ENCODE data around the gene PLA2G2F.

The PLA2G2F gene

DNA sequence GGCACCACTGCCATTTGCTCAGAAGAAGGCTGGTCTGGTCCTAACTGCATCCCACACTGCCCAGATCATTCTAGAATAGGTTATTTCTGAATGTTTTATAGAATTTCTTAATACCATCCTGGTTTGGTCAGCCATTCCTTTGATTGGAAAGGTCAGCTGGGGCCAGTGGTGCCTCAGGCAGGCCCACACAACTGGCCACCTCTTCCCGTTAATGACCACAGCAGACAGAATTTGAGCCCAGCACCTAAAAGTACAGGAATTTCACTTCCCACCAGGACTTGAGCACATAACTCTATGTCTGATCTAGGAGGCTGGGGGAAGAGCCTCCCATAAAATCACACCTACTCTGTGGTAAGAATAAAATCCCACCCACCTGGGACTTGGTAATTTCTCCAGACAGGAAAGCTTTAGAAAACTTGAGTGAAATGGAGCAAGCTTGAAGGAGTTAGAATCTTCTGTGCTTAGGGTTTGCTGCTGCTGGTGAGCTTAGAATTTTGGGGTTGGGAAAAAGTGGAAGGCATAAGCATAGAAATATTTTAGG, 53.8 kb downstream of the PLA2G2F start:
- no peak for DNase-seq

DNA sequence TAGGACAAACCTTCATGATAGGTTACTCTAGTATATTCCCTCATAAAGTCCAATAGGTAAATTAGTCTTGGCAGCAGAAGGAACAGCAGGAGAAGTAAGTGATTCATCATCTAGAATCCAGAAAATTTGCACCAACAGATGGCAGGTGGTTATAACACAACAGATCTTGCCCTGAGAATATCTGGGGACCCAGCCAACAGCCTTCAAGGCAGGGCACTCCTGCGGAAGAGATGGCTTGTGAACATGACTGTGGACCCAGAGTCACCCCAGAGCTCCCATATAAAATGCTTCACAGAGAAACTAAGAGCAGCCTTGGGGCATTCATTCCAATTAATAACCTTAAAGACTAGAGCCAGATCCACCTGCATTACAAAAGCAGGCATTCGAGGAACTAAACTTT, 55.1 kb downstream of the PLA2G2F start:
- no peak for DNase-seq

DNA sequence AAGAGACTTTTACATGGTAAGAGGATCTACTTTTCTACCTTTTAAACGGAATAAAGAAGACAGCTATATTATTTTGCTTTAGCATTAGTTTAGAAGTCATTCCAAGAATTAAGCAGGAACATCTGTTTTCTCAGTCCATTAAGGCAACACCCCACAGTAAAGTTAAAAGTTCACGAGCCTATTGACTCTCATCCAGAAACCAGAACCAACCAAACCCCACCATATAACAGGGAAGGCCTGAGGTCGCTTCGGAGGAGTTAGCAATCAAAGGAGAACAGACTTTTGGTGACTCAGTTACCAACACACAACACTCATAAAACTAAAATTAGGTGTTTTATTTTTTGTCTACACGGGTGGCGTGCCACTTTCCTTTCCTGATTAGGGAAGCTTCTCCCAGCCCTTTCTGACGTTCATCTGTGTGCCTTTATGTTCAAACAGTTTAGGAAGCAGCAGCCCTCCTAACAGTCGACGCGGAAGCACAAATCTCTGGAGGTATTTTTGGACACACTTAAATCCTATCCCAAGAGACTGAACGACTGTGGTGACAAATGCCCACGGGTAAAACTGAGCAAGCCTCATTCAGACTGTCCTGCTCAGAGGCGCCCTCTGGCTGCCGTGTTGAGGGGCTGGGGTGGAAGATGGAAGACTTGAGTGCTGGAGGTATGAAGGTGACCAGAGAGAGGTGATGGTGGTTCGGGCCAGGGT, 55.8 kb downstream of the PLA2G2F start:
- peak; percentile 27 to 34 for DNase-seq

DNA sequence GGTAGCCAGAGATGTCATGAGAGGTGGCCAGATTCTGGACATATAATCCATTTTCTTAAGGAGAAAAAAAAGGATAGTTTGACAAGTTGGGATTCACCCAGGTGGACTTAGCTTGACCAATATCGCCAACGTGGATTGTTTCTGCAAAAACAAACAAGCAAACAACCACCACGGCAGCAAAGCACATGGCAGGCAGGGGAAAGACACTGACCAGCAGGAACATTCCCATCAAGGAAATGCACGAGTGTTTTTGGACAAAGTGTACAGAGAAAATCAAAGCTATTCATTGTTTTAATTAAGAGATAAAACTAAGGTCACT, 56.3 kb downstream of the PLA2G2F start:
- no peak for DNase-seq

DNA sequence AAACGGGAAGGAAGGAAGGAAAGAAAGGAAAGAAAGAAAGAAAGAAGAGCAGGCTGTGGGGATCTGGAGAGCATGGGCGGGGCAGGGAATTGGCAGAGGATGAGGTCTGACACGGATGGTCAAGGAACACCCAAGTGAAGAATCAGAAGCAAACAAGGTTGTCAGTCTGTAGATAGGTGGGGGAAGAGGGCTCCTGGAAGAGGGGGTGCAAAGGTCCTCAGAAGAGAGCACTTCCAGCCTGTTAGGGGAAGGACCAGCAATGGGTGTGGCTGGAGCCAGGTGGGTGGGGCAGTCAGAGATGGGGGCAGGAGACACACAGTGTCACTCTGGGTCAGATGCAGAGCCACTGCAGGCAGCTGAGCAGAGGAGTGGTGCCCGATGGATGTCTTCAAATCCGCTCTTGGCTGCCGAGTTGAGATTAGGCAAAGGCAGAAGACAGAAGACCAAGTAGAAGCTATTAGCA, 58.2 kb downstream of the PLA2G2F start:
- no peak for DNase-seq

DNA sequence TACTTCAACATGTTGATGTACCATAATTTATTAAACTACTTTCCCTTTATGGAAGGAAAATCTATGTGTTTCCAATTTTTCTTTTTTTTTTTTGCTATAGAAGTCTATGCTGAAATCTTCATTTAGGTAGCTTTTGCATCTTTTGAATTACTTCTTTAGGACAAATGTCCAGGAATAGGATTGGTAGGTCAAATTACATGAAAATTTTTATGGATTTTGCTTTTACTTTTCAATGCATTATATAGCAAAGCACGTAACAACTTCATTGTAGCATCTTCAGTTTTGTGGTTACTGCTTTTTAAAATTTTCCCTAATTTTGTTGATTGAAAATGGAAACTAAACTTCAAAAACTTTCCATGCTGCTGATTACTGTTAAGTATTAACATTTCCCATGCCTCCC, 59.2 kb downstream of the PLA2G2F start:
- DNase-seq, result no peak

DNA sequence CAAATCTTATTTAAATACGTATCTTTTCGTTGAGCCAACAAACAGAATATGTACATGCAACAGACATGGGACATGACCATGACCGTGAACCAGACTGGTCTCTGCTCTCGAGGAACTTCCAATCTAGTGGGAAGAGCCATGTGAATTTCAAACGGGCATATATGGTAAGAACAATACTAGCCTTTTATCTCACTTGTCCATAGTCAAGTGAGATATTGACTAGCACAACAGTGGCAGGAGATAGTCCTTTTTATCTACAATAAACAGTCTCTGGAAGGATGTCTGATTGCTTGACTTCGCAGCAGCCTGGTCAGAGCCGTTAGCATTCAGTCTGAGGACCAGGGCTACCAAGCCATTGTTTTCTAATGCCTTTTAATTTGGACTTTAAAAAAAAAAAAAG, 59.8 kb downstream of the PLA2G2F start:
- no peak for DNase-seq

DNA sequence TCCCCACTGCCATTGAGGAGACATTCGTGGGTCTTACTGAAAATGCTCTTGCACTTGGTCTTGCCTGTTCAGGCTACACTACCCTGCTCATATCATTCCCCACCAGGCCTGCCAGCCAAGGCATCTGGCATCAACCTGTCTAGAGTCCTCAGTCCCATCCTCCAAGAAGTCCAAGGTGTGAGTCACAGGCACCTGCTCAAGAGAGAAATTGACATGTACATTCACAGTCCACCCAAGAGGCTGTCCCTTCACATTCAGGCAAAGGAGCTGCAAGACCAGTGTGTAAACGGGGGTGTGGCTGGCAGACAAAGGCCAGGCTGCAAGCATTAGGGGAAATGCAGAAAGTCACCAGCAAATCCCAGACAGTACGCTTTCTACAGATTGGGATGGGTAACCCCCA, 60.3 kb downstream of the PLA2G2F start:
- DNase-seq, result no peak

DNA sequence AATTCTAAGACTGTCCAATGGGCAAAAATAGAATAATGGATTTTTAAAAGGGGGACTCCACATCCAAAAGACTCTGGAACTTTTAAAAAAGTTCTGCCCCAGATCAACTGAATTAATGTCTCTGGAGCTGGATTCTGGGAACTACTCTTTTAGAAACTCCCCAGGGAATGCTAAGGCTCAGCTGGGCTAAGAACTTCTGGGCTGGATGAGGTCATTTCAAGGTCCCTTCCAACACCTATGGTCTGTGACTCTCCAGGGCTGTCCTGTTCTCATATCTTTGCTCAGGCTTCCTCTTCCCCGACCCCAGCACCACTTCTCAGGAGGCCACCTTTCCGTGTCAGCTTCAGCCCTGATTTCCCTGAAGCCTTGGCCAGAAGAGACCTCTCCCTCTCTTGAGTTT, 60.7 kb downstream of the PLA2G2F start:
- no peak for DNase-seq

Data from SHP77 (cell line).